ENCODE measurements around the gene FAM162B. TPM values are rescaled to one million over a fixed set of nuclear protein-coding genes. Genes with fewer than 3 reads are reported as not detected.

The FAM162B gene
- total and polyA plus RNA-seq, 2 donors (not counting 1 experiment from before 2014, with no cell fraction given) = not detected

DNA sequence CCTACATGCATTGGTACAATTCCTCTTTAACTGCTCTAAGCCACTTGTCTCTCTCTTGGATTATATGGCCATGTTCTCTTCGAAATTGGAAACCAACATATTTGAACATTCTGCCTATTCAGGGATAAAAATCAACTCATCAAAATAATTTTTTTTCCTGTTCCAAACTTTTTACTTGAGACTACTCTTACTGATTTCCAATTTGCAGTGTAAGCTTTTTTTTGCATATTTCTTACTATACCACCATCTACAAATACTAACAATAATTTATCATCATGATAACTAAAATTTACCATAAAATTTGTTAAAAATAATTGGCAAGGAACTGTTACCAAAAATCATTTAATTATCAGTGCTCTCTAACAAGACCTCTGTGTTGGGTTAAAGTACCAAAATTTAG is 6.9 kb upstream of the FAM162B start:
- no peak for DNase-seq
- no CpG with 5 or more reads among the region's 1 CpG for WGBS (ENCODE audit: insufficient coverage)
- TF ChIP-seq, protein P1, sequence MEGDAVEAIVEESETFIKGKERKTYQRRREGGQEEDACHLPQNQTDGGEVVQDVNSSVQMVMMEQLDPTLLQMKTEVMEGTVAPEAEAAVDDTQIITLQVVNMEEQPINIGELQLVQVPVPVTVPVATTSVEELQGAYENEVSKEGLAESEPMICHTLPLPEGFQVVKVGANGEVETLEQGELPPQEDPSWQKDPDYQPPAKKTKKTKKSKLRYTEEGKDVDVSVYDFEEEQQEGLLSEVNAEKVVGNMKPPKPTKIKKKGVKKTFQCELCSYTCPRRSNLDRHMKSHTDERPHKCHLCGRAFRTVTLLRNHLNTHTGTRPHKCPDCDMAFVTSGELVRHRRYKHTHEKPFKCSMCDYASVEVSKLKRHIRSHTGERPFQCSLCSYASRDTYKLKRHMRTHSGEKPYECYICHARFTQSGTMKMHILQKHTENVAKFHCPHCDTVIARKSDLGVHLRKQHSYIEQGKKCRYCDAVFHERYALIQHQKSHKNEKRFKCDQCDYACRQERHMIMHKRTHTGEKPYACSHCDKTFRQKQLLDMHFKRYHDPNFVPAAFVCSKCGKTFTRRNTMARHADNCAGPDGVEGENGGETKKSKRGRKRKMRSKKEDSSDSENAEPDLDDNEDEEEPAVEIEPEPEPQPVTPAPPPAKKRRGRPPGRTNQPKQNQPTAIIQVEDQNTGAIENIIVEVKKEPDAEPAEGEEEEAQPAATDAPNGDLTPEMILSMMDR (IDR thresholded peaks at IDR 0.05) = no peak
- no peak for TF ChIP-seq EZH2 (IDR thresholded peaks at IDR 0.05; ENCODE audit: borderline replicate concordance, insufficient read depth, low read depth, low read length, poor library complexity, severe bottlenecking)

DNA sequence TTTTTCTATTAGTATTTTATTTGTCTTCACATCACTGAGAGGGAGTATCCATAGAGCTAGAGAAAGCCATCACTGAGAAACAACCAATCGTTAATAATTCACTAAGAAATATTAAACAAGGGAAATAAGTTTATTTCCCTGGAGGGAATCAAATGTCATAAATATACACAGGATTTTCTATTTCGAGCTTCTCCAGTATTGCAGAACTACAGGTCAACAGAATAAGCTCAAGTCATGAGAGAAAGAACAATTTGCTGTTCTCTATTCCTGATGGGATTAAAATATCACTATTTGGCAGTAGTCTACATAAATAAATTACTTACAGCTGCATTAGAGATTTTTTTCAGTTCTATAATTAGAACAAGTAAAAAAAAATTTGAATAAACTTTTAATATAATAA is 2.2 kb upstream of the FAM162B start:
- H3K27ac ChIP-seq (ENCODE audit: low read length in 2 of 2) = no peak overlapping the region
- no peak overlapping the region for H3K4me3 ChIP-seq (ENCODE audit: control extremely low read depth in 1 of 5, extremely low read depth in 1 of 5, insufficient read depth in 1 of 5, low read depth in 2 of 5, low read length in 4 of 5)
- peaks cover 58% of the 10 kb centered on the region for H3K27me3 Mint-ChIP-seq
- no peaks in the 10 kb centered on the region for H3K9me3 Mint-ChIP-seq (ENCODE audit: insufficient read depth)
- peaks cover 9 to 19% of the 10 kb centered on the region in 2 donors for H3K4me1 ChIP-seq (ENCODE audit: control insufficient read depth in 2 of 2, insufficient read depth in 2 of 2, low read length in 2 of 2)
- no peaks in the 10 kb centered on the region for H4K20me1 ChIP-seq (ENCODE audit: control insufficient read depth, insufficient read depth, low read length, poor library complexity, severe bottlenecking)
- ChIA-PET POLR2A (no interaction called here), CTCF (no interaction called here)
- intact Hi-C loops (cut with micrococcal nuclease) = no loop called here
- H3K4me3 Mint-ChIP-seq = no peak overlapping the region
- H3K27me3 ChIP-seq (replicated peaks in 1 of 4; ENCODE audit: control extremely low read depth in 1 of 4, control insufficient read depth in 3 of 4, insufficient read depth in 4 of 4, low read length in 3 of 4) = peaks cover 0 to 28% (median 17%) of the 10 kb centered on the region in 4 experiments
- H3K36me3 ChIP-seq (replicated peaks in 1 of 2; ENCODE audit: control extremely low read depth in 1 of 2, control insufficient read depth in 1 of 2, extremely low read depth in 1 of 2, insufficient read depth in 2 of 2, low read length in 1 of 2) = no peaks in the 10 kb centered on the region
- peaks cover 0 to 5% (median 0%) of the 10 kb centered on the region in 3 donors for H3K9me3 ChIP-seq (ENCODE audit: control extremely low read depth in 1 of 3, control insufficient read depth in 2 of 3, insufficient read depth in 1 of 3, low read length in 2 of 3)
- no peak overlapping the region for H3K4me2 ChIP-seq (replicated peaks; ENCODE audit: low read depth, low read length, poor library complexity, severe bottlenecking)
- H3K4me1 Mint-ChIP-seq = peaks cover 14% of the 10 kb centered on the region
- DNase-seq (no peak), ATAC-seq (ENCODE audit: low read depth) (no peak)
- no peak overlapping the region for H3K27ac Mint-ChIP-seq
- H3K79me2 ChIP-seq (ENCODE audit: control insufficient read depth, insufficient read depth, low read length) = no peaks in the 10 kb centered on the region
- no peak overlapping the region for H2AFZ ChIP-seq (ENCODE audit: insufficient read depth, low read depth, low read length, poor library complexity, severe bottlenecking)
- TF ChIP-seq, protein P1 (IDR thresholded peaks at IDR 0.05) = no peak
- no peak for TF ChIP-seq EZH2 (IDR thresholded peaks at IDR 0.05; ENCODE audit: borderline replicate concordance, insufficient read depth, low read depth, low read length, poor library complexity, severe bottlenecking)
- no peak overlapping the region for H3K9ac ChIP-seq (ENCODE audit: low read length)
- no CpG with 5 or more reads among the region's 2 CpGs for WGBS (ENCODE audit: insufficient coverage)

More for the DNA sequence above, 6.9 kb upstream of the FAM162B start:
- H3K4me1 ChIP-seq (ENCODE audit: control insufficient read depth in 2 of 2, insufficient read depth in 2 of 2, low read length in 2 of 2) = no peaks in the 10 kb centered on the region
- Mint-ChIP-seq H3K4me1 (no peaks in the 10 kb centered on the region), H3K9me3 (ENCODE audit: insufficient read depth) (no peaks in the 10 kb centered on the region), H3K4me3 (no peak overlapping the region), H3K27ac (no peak overlapping the region), H3K27me3 (peaks cover 24% of the 10 kb centered on the region)
- H3K4me2 ChIP-seq (replicated peaks; ENCODE audit: low read depth, low read length, poor library complexity, severe bottlenecking) = no peak overlapping the region
- no peaks in the 10 kb centered on the region for H3K27me3 ChIP-seq (replicated peaks in 1 of 4; ENCODE audit: control extremely low read depth in 1 of 4, control insufficient read depth in 3 of 4, insufficient read depth in 4 of 4, low read length in 3 of 4)
- no peaks in the 10 kb centered on the region for H3K36me3 ChIP-seq (replicated peaks in 1 of 2; ENCODE audit: control extremely low read depth in 1 of 2, control insufficient read depth in 1 of 2, extremely low read depth in 1 of 2, insufficient read depth in 2 of 2, low read length in 1 of 2)
- no peak overlapping the region for H3K4me3 ChIP-seq (ENCODE audit: control extremely low read depth in 1 of 5, extremely low read depth in 1 of 5, insufficient read depth in 1 of 5, low read depth in 2 of 5, low read length in 4 of 5)
- intact Hi-C loops (cut with micrococcal nuclease) = no loop called here
- no peaks in the 10 kb centered on the region for H3K79me2 ChIP-seq (ENCODE audit: control insufficient read depth, insufficient read depth, low read length)
- ATAC-seq (ENCODE audit: low read depth) = no peak
- H3K9ac ChIP-seq (ENCODE audit: low read length) = no peak overlapping the region
- H3K9me3 ChIP-seq (ENCODE audit: control extremely low read depth in 1 of 3, control insufficient read depth in 2 of 3, insufficient read depth in 1 of 3, low read length in 2 of 3) = no peaks in the 10 kb centered on the region
- no peaks in the 10 kb centered on the region for H4K20me1 ChIP-seq (ENCODE audit: control insufficient read depth, insufficient read depth, low read length, poor library complexity, severe bottlenecking)
- CTCF ChIA-PET = interaction anchor here (0.7 kb wide), 1 partner anchor 556 kb away, joined by 3 read pairs; no protein-coding TSS in a partner anchor
- no peak overlapping the region for H3K27ac ChIP-seq (ENCODE audit: low read length in 2 of 2)
- H2AFZ ChIP-seq (ENCODE audit: insufficient read depth, low read depth, low read length, poor library complexity, severe bottlenecking) = no peak overlapping the region
- POLR2A ChIA-PET = no interaction called here
